Measurements from ENCODE around the gene CDC42BPB.

Gene CDC42BPB

DNA sequence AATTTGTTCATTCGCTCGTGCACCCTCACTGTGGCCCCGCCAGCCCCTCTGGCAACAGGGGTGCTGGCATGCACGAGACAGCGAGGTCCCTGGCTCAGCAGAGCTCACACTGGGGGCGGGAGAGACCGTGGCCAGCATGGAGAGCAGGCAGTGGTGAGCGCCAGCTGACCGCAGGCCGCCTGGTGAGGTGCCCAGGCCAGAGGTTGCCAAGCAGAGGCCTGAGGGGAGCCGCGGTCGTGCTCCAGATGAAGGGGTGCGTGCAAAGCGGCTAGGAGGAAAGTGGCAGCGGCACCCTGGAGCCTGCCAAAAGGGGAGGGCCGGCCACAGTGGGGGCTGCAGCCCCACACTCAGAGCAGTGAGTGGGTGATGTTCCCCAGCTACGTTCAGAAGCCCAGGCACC is 56.1 kb downstream of the CDC42BPB start:
- TF ChIP-seq, protein P1, sequence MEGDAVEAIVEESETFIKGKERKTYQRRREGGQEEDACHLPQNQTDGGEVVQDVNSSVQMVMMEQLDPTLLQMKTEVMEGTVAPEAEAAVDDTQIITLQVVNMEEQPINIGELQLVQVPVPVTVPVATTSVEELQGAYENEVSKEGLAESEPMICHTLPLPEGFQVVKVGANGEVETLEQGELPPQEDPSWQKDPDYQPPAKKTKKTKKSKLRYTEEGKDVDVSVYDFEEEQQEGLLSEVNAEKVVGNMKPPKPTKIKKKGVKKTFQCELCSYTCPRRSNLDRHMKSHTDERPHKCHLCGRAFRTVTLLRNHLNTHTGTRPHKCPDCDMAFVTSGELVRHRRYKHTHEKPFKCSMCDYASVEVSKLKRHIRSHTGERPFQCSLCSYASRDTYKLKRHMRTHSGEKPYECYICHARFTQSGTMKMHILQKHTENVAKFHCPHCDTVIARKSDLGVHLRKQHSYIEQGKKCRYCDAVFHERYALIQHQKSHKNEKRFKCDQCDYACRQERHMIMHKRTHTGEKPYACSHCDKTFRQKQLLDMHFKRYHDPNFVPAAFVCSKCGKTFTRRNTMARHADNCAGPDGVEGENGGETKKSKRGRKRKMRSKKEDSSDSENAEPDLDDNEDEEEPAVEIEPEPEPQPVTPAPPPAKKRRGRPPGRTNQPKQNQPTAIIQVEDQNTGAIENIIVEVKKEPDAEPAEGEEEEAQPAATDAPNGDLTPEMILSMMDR (IDR thresholded peaks at IDR 0.05; ENCODE audit: control insufficient read depth, extremely low read depth, insufficient read depth): no peak
- H3K4me3 ChIP-seq (ENCODE audit: low read depth, low read length): no peak overlapping the region
- DNase-seq (ENCODE audit: low read depth): no peak

DNA sequence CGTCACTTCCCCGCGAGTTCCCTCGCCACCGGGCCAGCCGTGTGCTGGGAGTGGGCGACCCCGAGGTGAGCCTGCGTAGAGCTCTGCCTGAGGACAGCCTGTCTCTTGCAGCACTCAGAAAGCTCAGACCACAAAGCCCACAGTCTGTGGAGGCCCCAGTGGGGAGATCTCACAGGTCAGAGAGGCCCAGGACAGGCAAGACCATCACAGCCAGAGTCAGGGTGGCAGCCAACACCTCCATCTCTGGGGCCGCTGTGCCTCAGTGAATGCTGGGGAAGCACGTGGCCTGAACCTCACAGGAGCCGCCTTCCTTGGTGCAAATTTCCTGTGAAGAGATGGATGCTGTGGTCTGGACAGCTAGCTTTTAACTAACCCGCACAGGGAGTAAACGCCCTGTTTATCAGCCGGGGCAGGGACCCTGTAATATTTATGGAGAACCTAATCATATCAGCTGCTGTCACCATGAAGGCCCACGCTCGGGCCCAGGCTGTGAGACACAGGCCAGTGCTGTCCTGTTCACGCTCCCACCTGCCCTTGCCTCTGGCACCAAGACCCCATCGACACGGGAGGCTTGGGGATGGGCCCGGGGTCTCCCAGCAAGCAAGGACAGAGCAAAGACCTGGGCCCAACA is 56.9 kb downstream of the CDC42BPB start:
- no peak overlapping the region for H3K4me3 ChIP-seq (ENCODE audit: low read depth, low read length)
- no peak for DNase-seq (ENCODE audit: low read depth)

DNA sequence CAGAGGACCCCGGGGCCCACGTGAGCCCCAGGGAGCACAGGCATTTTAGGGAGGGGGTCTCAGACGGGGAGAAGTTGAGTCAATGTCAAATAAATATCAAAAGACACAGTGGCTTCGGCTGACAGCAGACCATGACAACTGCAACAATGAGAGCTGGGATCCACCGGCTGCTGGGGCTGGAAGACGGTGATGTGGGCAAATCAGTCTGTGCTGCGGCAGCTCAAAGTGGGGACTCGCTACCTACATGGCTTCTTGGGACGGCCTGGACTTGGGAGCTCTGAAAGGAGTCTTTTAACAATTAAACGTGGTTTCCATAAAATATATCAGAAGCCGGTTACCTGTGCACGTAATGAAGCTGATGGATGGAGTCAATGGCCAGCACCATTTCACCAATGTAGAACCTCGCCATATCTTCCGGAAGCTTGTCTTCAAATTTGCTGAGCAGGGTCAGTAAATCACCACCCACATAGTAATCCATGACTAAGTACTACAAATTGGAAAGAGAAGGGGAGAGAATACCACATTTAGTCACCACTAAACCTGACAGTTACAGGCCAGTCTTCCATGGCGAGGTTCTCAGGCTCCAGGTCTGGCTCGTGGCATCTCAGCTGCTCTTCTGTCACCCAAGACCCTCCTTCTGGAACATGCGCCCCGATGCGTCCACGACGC is 58.0 kb downstream of the CDC42BPB start:
- TF ChIP-seq, protein P1 (IDR thresholded peaks at IDR 0.05; ENCODE audit: control insufficient read depth, extremely low read depth, insufficient read depth): no peak
- DNase-seq (ENCODE audit: low read depth): no peak
- no peak overlapping the region for H3K4me3 ChIP-seq (ENCODE audit: low read depth, low read length)

More for the DNA sequence above, 56.9 kb downstream of the CDC42BPB start:
- TF ChIP-seq, protein P1 (IDR thresholded peaks at IDR 0.05; ENCODE audit: control insufficient read depth, extremely low read depth, insufficient read depth): no peak

DNA sequence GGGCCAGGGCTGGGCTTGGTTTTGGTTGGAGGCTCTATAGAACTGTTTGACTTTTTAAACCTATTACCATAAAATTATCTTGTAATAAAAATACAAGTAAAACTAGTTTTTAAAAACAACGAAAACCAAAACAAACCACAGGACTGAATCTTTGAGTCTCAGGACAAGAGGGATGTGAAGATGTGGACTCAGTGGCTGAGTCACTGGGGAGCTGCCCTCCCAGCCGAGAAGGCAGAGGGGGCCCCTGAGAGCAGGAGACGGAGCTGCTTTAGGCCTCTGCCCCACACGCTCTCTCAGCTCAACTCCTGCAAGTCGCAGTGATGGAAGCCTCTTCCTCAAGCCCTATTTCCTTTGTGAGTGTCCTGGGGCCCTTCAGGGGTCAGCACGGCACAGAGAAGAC is 59.0 kb downstream of the CDC42BPB start:
- no peak for DNase-seq (ENCODE audit: low read depth)
- TF ChIP-seq, protein P1 (IDR thresholded peaks at IDR 0.05; ENCODE audit: control insufficient read depth, extremely low read depth, insufficient read depth): no peak
- no peak overlapping the region for H3K4me3 ChIP-seq (ENCODE audit: low read depth, low read length)

DNA sequence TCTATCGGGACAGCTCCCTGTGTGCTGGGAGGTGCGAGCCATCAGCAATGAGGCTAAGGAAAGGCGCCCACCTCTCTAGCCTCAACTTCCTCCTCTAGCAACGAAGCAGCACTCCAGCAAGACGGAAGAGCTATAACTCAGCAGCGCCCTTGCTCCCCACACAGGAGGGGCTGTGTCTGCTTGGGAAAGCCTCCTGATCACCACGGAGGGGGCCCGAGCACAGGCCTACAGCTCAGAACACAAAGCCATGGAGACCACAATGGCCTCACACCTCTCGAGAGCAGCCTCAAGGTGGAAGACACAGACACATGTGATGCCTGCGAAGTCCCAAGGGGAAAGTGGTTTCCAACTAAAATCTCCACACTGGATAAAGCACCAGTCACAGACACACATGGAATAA is 60.4 kb downstream of the CDC42BPB start:
- H3K4me3 ChIP-seq (ENCODE audit: low read depth, low read length): no peak overlapping the region
- no peak for DNase-seq (ENCODE audit: low read depth)
- TF ChIP-seq, protein P1 (IDR thresholded peaks at IDR 0.05; ENCODE audit: control insufficient read depth, extremely low read depth, insufficient read depth): no peak

DNA sequence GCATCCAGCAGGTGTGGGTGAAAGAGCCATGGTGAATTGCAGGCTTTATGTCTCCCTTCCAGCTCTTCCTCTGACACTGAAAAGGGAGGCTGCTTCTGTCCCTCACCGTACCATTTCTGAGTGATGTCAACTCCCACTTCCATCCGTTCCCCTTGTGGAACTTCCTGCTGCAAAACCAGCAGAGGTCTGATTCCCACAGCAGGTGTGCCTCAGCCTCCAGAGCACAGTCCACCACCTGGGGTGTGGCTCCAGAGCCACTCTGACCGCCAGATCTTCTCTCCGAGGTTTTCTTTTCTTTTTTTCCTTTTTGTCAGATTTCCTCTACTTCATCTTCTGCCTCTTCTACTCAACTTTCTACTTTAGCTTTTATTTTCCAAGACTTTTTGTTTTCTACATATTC is 62.7 kb downstream of the CDC42BPB start:
- DNase-seq (ENCODE audit: low read depth): no peak
- TF ChIP-seq, protein P1 (IDR thresholded peaks at IDR 0.05; ENCODE audit: control insufficient read depth, extremely low read depth, insufficient read depth): no peak
- H3K4me3 ChIP-seq (ENCODE audit: low read depth, low read length): no peak overlapping the region

All from LNCaP clone FGC (cell line).